NCI-H2107 treated with DMSO at 0.1 percent for 48 hours (cell line): Measurements from ENCODE around the gene CCDC187.
"Not testable (repeated sequence)": the region's sequence is repeated elsewhere in the genome, so short reads cannot be mapped to it uniquely, and the experiment has no call there.

Source experiments
- DNase-seq: peaks from one replicate; lab custom pipeline; 2025; ENCODE audit not compliant: unreplicated experiment; lab: John Stamatoyannopoulos, UW

CCDC187 gene

GRCh38 chr9:136244122-136244968 lies 59.5 kb downstream of the CCDC187 start:
- peak; percentile 53 for DNase-seq

DNA sequence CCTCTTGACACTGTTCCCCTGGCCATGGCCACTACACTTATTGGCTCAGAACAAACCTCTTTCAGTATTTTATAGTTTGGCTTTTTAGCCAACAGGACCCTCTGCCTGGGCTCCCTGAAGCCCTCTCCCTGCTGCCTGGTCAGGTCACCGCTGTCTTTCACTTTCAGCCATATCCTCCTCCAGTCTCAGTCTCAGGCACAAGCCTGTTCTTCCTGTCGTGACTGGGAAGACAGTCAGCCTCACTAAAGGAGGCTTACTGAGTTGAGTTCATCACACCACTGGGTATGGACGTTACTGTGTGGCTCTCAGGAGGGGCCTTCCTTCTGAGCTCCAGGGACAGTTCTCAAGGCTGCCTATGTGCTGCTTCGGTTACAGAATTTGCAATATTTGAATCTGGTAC lies 60.3 kb downstream of the CCDC187 start:
- no peak for DNase-seq

DNA sequence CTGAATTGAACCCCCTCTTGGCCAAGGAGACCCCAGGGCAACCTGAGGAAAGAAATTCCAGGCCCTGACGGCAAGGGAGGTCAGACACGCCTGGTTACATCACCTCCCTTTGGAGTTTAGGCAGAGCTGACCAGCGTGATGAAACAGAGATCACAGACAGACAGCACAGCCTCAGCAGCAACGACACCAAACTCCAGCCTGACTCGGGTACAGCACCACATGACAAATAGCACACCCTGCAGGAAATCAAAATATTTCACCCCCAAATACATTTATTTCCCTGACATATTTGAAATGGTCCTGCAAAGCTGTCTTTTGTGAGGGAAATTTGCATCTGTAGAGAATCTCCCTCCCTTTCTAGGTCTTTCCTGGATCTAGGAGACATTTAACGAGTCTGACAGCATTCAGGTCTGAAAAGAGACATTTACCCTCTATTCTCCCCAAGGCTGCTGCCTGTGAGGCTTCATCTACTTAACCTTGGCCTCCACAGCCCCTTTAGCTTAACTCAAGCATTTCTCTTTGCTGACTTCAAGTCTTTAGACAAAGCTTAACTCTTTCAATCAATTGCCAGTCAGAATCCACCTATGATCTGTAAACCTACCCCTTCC lies 60.9 kb downstream of the CCDC187 start:
- peak; percentile 51 for DNase-seq

DNA sequence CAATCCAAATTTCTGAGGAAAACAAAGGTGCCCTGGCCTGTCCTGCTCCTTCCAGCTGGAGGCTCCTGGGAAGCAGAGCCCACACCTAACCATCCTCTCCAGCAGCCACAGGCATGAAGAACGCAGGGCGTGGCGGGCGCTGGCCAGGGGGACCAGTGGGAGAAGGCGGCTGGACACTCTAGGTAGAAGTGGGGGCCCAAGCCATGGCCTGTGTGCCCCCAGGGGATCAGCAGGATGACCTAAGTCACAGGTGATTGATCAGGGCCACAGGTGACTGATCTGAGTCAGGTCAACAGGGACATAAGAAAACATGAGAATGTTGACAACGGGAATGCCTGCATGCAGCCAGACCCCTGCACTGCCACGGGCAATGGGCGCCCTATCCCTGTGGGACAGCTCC lies 61.6 kb downstream of the CCDC187 start:
- no peak for DNase-seq

DNA sequence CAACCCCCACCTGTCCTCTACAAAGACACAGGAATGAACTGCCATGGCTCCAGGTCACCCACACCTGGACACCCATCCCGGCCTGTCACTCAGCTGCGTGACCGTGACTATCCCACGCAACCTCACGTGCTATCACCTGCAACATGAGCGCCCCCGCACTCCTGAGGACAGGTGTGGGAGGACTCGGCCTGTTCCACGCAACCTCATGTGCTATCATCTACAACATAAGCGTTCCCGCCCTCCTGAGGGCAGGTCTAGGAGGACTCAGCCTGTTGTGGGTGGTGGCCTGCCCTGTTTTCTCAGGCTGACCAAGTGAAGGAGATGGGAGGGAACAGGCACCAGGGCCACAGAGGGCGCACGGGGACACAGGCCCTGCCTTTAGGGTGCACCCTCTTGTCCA lies 62.4 kb downstream of the CCDC187 start:
- DNase-seq: no peak

DNA sequence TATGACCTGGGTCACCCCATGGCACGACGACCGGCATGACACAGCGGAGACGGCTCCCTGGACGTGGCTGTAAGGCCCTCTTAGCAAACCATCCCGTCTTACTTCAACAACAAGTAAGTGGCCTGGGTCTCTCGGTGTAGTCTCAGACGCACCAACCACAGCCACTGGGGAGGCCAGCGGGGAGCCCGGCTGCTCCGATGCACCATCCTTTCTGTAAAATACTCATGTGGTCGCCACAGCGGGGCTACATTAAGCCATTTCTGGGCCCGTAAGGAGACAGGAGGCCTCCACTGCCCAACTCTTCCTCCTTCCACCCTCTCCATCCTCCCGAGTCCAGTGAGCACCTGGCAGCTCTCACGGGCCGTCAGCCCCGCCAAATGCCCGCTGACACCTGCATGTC lies 63.0 kb downstream of the CCDC187 start:
- no peak for DNase-seq

- no peak for DNase-seq
Measured at GRCh38 chr9:136239983-136240330, 63.9 kb downstream of the CCDC187 start.

- DNase-seq: peak; percentile 95
Measured at GRCh38 chr9:136239135-136239982, 64.5 kb downstream of the CCDC187 start.

GRCh38 chr9:136238342-136238732 lies 65.6 kb downstream of the CCDC187 start:
- DNase-seq: peak; percentile 50

GRCh38 chr9:136237486-136238341 lies 66.2 kb downstream of the CCDC187 start:
- DNase-seq: no peak

- DNase-seq: not testable (repeated sequence)
Measured at GRCh38 chr9:136236471-136237410, 67.2 kb downstream of the CCDC187 start.

DNA sequence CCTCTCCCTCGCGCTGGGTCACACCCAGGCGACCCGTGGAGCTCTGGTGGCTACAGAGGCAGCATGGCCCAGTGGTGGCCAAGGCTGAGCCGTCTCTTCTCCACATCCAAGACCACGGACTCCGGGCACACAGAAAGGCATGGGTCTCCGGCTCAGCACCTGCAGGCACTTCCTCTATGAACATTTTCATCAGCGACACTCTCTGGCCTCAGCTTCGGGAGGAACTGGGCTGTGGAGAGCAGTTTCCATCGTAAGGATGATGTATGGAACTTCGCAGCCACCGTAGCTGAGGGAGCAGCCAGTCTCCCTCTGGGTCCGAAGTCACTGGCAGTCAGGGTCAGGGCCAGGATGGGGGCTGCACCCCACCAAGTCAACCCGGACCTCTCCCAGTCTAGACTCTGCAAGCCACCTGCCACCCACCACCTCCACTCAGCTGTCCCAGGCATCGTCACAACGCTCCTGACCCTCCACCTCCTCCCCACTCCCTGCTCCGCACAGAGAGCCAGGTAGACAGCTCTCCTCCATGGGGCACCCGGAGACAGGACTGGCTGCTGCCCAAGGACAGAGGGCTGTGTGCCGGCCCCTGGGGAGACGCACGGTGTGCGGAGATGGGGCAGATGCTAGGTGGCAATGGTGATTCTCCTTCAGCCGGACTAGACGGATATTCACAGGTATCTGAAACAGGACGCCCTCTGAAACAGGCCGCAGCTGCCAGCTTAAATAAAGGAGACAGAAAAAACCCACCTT lies 68.0 kb downstream of the CCDC187 start:
- no peak for DNase-seq

DNA sequence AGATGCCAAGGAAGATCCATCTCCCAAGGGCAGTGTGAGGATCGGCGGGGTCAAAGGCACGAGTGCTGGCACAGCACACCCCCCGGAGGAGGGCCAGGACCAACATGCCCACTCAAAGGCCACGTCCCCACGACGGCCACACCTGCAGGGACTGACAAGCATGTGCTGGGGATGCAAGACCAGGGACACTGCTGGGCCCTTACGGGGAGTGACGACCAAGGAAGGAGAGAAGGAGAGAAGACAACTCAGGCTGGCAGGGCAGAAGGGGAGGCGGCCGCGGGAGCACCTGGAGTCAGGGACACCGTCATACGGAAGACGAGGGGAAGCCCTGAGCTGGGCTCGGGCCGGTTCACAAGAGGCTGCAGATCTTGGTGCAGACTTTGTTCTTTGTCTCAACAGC lies 68.7 kb downstream of the CCDC187 start:
- no peak for DNase-seq

DNA sequence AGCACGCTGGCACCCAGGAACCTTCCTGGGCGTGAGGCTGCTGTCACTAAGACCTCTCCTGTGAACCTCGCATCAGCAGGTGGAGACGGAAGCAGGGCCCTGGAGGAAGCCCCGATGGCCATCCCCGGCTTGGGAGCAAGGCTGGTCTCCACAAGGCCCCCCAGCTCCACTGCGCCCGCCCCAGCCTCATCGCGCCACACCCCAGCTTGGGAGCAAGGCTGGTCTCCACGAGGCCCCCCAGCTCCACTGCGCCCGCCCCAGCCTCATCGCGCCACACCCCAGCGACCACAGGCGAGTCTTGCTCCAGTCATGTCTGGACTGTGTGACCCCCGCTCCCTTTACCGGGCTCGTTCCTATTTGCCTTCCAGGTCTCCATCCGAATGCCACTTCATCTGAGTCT lies 69.3 kb downstream of the CCDC187 start:
- DNase-seq: no peak

DNA sequence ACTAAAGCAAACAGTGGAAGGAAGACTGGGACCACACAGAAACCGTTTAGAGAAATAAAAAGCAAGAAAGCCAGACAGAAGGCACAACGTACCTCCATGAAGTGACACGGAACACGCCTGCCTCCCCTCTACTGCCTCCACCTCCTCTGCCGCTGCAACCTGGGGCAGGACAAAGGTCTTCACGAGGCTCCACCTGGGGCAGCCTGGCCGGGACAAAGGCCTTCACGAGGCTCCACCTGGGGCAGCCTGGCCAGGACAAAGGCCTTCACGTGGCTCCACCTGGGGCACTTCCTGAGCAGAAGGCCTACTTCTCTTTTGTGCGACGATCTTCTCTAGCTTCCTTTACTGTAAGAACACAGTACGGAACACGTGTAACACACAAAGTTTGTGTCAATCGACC lies 70.0 kb downstream of the CCDC187 start:
- no peak for DNase-seq

DNA sequence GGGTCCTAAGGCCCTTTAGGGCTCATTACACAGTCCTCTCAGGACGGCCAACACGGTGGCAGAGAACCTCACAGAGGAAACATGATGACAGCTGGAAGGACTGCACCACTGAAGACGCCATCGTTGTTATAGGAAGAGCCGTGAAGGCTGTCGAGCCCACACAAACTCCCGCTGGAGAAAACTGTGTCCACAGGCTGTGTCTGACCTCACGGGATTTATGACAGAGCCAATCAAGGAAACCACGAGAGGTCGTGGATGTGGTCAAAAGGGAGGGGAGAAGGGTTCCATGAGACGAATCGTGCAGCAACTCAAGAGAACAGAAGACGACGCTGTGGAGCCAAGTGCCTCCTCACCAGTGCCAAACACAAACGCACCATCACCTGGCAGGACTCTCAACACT lies 70.5 kb downstream of the CCDC187 start:
- DNase-seq: no peak

- no peak for DNase-seq
Measured at GRCh38 chr9:136232969-136233368, 70.9 kb downstream of the CCDC187 start.

DNA sequence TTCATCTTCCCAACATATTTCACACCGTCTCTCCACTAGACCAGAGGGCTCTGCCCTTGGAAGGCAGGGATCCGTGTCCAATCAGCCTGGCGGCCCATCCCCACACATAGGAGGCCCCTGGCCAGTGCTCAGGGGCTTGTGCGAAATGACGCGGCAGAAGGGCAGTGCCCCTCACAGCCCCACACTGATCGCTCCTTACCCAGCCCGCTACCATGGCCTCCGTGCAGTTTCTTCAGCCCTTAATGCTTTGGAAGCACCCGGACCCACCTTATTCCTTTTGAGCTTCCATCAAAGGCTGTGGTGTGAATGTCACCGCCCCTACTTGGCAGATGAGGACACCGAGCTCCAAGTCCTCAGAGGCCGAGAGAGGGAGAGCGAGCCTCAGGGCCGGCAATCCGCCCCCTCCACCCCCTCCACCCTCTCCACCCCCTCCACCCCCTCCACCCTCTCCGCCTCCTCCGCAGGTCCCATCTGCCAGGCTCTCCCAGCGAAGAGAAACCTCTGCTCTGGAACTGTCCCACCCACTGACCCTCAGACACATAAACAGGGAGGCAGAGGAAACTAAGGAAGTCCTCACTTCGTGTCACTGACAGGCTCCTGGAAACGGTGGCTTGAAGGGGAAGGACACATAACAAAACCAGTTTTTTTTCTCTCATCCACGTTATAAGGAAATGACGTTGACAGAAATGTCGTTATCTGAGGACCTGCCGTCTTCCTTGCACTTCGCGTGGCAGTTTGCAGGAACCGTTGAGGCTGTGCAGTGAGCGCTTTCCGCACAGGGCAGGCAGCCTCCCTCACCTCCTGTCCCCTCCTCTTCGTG lies 72.2 kb downstream of the CCDC187 start:
- DNase-seq: no peak
